HG03460 (cell line): Measurements from ENCODE around the gene MRPS18A.

Experiments used
- ATAC-seq: cut with Tn5 transposase; IDR thresholded peaks from one replicate; pipeline ENCODE4 v1.9.1; 2021; ENCODE audit not compliant: unreplicated experiment

Gene MRPS18A

GRCh38 chr6:43687437-43688347 is at the start of gene MRPS18A:
MRPS18A (minus strand) TSS chr6:43687791; CDS start chr6:43687779, 12 bp downstream.
- peak; percentile 89 for ATAC-seq

- ATAC-seq, result no peak
Observed at GRCh38 chr6:43736844-43737243, 49.3 kb upstream of the MRPS18A start.

GRCh38 chr6:43736211-43736786 is 48.7 kb upstream of the MRPS18A start:
- ATAC-seq, result no peak

- no peak for ATAC-seq
Observed at GRCh38 chr6:43735642-43736199, 48.1 kb upstream of the MRPS18A start.

DNA sequence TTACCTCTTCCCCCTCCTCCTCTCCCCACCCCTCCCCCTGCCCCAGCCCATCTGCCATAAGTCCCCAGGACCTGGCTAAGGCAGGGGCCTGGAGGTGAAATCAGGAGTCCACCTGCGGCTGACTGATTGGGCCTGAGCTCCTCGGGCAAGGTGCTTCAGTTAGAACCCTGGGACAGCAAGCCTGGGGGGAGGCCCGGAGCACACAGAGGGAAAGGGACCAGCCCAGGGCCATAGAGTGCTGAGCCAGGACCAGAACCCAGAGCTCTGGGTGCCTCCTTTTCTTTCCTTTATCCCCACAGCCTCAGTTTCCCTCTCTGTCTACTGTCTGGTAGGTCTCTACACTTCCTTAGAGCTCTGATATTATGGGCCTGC is 46.7 kb upstream of the MRPS18A start:
- ATAC-seq, result no peak

DNA sequence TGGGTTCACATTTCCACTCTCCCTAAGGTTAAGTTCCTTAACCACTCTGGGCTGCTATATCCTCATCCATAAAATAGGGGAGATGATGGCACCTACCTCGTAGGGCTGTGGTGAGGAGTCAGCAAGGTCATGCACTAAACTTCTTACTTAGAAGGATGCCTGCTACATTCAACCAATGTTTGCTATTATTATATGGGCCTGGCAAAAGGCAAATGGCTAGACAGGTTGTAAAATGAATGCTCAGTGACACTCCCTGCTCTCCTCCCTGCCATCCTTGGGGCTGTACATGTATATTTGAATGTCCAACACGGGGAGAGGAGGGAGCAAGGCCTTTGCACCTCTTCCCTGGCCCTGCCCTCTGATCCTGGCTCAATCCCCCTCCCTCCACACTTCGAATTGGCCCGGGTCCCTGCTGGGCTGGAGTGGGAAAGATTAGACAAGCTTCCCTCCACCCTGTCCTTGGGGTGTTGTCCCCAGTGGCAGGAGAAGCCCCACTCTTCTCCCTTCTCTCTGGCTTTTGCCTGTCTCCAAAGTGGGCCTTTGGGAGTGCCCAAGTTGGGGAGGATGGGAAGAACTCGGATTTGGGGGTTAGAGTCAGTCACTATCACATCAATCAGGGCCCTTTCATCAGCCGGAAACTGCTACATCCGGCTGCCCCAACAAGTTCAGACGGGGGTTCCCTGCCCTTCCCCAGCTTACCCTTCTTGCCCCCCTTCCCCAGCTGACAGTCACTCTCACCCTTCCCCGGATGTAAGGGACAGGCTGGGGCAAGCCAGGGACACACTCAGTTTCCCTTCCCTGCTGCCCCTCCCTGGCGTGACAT is 46.1 kb upstream of the MRPS18A start:
- peak; percentile 79 for ATAC-seq

DNA sequence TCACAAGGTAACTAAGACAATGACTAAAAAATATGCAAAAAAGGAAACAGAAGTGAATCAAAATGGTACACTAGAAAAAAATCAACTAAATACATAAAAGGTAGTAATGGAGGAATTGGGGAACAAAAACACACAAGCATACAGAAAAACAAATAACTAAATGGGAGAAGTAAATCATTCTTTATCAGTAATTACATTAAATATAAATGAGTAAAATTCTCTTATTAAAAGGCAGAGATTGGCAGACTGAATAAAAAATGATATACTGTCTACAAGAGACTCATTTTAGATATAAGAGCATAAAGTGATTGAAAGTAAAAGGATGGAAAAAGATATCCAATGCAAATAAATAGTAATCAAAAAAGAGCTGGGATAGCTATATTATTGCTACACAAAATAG is 43.0 kb upstream of the MRPS18A start:
- no peak for ATAC-seq

DNA sequence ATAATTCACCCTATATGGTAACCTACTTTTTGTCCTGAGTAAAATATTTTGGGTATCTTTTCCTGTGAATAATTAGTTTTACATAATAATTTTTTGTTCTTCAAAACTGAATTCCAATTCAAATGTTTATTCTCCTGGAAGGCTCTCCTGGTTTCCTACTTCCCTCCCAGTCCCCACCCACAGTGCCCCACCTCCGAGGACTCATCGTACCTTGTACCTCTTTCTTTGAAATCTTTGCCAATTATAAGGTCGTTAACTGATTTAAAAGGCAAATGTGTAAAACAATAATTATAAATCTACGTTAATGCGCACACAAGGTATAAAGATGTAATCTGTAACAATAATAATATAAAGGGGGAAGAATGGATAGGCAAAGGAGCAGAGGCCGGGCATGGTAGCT is 41.9 kb upstream of the MRPS18A start:
- ATAC-seq, result no peak

GRCh38 chr6:43728586-43728985 is 41.0 kb upstream of the MRPS18A start:
- ATAC-seq, result no peak

DNA sequence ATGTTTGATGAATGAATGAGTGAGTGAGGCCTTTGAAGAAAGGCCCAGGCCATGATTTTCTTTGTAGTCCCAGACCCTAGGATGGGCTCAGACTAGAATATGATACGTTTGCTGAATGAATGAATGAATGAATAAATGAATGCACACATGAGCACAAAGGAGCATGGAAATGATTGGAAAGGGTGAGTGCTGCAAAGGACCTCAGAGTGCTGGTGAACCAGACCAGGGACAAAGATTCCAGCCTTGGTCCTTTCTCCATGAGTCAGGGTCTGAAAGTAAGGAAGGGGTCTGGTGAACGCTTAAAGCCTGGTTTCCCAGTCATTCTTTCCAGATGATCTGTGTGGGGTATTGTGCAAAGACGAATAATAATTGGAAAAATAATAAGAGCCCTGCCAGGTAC is 40.0 kb upstream of the MRPS18A start:
- ATAC-seq, result no peak

DNA sequence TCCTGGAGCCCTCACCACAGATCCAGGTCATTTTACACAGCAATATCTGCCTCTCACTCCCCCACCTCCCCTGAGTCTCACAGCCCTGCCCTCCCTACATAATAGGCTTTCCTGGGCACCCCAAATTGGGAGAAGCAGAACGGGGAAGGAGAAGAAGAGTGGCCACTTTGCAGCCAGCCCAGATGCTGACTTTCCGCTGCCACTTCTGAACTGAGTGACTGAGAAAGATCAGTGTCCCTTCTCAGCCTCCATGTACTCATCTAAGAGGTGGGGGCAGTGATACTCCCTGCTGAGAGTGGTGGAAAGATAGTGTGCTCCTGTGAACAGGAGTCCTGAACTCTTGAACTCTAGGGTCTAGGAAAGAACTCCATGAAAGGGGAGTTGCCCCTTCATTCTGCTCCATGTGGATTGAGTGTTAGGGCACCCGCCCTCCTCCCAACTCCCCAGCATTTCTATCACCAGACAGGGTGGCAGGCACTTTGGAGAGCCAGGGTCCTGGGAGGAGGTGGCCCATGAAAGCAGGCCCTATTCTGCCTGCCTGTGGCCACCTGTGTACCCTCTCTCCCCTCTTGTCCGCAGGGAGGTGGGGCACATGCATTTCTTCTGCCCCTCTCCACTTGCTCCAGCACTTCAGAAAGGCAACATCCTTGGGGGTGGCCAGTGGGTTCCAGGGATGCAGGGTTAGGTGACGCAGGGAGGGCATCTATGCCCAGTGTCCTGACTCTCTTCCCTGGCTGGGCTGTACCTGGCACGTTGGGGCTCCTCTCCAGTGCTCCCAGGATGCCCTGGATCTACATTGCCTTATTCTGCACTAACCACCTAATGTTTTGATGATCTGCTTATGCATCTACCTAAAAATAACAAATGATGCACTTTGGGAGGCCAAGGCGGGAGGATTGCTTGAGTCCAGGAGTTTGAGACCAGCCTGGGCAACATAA is 38.3 kb upstream of the MRPS18A start:
- no peak for ATAC-seq

- ATAC-seq, result peak; percentile 76
Observed at GRCh38 chr6:43724914-43725642, 37.5 kb upstream of the MRPS18A start.

- ATAC-seq, result no peak
Observed at GRCh38 chr6:43724354-43724753, 36.8 kb upstream of the MRPS18A start.

GRCh38 chr6:43723737-43724295 is 36.2 kb upstream of the MRPS18A start:
- ATAC-seq, result peak; percentile 62

DNA sequence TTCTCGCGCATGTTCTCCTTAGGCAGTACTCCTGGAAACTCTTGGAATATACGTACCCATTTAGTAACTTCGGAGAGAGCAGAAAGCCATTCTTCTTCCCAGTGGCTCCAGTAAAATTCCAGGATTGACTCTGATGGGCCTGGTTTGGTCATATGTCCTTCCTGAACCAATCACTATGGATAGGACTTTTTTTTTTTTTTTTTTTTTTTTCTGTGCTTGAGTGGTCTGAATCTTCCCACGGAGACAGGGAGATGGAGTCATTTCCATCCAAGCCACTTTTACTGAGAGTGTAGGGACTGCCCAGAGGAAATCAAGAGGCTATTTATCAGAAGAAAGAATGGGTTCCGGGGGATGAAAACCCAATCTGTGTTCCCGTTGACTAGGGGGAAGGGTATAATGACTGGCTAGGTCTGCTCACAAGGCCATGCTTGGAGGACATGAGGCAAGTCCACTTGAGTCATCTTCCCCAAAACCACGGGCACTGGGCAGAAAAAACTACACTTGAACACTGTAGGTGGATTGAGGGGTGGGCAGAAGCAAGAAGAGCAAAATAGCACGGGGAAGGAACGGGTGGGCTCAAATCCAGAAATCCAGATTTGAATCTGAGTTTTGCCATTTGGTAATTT is 35.4 kb upstream of the MRPS18A start:
- no peak for ATAC-seq

GRCh38 chr6:43720999-43721398 is 33.4 kb upstream of the MRPS18A start:
- no peak for ATAC-seq

GRCh38 chr6:43719511-43719910 is 31.9 kb upstream of the MRPS18A start:
- no peak for ATAC-seq

DNA sequence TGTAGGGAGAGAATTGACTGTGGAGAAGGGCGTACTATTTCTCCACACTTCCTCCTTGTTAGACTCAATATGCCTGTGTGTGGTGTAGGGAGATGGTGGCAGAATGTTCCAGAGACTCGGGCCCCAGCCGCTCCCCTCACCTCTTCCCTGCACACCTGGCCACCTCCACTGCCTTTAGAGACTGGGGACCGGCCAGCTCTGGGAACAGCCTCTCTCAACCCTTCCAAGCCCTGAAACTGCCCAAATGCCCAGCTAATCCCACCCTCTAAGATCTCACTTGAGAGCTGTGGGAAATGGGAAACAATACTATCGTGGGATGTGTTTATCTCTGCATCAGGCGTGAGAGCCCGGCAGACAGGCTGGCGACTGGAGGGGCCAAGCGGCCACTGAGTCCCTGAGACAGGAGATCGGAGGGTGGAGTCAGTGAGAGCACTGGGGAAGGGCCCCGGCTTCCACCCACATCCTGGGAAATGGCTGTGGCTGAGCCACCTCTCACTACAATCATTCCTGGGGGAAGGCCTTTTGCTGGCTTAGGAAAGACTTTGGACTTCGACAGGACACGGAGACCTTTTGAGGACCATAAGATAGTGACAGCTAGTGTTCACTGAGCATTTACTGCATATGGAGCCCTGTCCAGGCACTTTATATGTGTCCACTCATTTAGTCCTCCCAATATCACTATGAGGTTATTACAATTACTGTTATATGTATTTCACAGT is 31.0 kb upstream of the MRPS18A start:
- no peak for ATAC-seq
